Measurements from ENCODE around the gene ABCF1.
A peak's percentile ranks its signal among the peaks of the same experiment; 100 is the strongest.
"Not testable (repeated sequence)": the region's sequence is repeated elsewhere in the genome, so short reads cannot be mapped to it uniquely, and the experiment has no call there.

ABCF1 gene

GRCh38 chr6:30591008-30591407, 19.8 kb downstream of the ABCF1 start:
- Histone ChIP-seq H3K4me3 (ENCODE audit: low read depth, low read length) (no peak overlapping the region), H3K27me3 (ENCODE audit: insufficient read depth, low read depth, severe bottlenecking) (no peaks in the 10 kb centered on the region), H3K36me3 (peaks cover 94% of the 10 kb centered on the region), H3K9me3 (ENCODE audit: severe bottlenecking) (no peaks in the 10 kb centered on the region), H3K27ac (no peak overlapping the region)
- no peak for DNase-seq
- no peak for TF ChIP-seq CTCF (IDR thresholded peaks at IDR 0.05; ENCODE audit: low read depth, low read length)

- Histone ChIP-seq H3K4me3 (ENCODE audit: low read depth, low read length) (no peak overlapping the region), H3K27me3 (ENCODE audit: insufficient read depth, low read depth, severe bottlenecking) (no peaks in the 10 kb centered on the region), H3K27ac (no peak overlapping the region), H3K36me3 (peaks cover 86% of the 10 kb centered on the region), H3K9me3 (ENCODE audit: severe bottlenecking) (no peaks in the 10 kb centered on the region)
- no peak for TF ChIP-seq CTCF (IDR thresholded peaks at IDR 0.05; ENCODE audit: low read depth, low read length)
- DNase-seq: no peak
Measured at GRCh38 chr6:30592287-30592686, 21.0 kb downstream of the ABCF1 start.

GRCh38 chr6:30597315-30598144, 26.3 kb downstream of the ABCF1 start:
- H3K27me3 ChIP-seq (ENCODE audit: insufficient read depth, low read depth, severe bottlenecking); H3K9me3 ChIP-seq (ENCODE audit: severe bottlenecking); H3K27ac ChIP-seq; H3K4me3 ChIP-seq (ENCODE audit: low read depth, low read length): not testable (repeated sequence)
- DNase-seq: peak; percentile 93
- peaks cover 76% of the 10 kb centered on the region for H3K36me3 ChIP-seq
- peak; percentile 89 for TF ChIP-seq CTCF (IDR thresholded peaks at IDR 0.05; ENCODE audit: low read depth, low read length)

- H3K36me3 ChIP-seq: peaks cover 80% of the 10 kb centered on the region
- no peak overlapping the region for H3K4me3 ChIP-seq (ENCODE audit: low read depth, low read length)
- DNase-seq: no peak
- H3K9me3 ChIP-seq (ENCODE audit: severe bottlenecking): no peaks in the 10 kb centered on the region
- H3K27ac ChIP-seq: peak overlapping the region; percentile 19; the same call in 1 of the 2 replicates
- H3K27me3 ChIP-seq (ENCODE audit: insufficient read depth, low read depth, severe bottlenecking): no peaks in the 10 kb centered on the region
- no peak for TF ChIP-seq CTCF (IDR thresholded peaks at IDR 0.05; ENCODE audit: low read depth, low read length)
Measured at GRCh38 chr6:30598912-30599624, 27.8 kb downstream of the ABCF1 start.

- Histone ChIP-seq H3K4me3 (ENCODE audit: low read depth, low read length) (no peak overlapping the region), H3K27ac (peak overlapping the region; percentile 19; the same call in 1 of the 2 replicates), H3K27me3 (ENCODE audit: insufficient read depth, low read depth, severe bottlenecking) (no peaks in the 10 kb centered on the region), H3K9me3 (ENCODE audit: severe bottlenecking) (no peaks in the 10 kb centered on the region), H3K36me3 (peaks cover 80% of the 10 kb centered on the region)
- TF ChIP-seq CTCF (IDR thresholded peaks at IDR 0.05; ENCODE audit: low read depth, low read length): no peak
- no peak for DNase-seq
Measured at GRCh38 chr6:30599625-30600324, 28.5 kb downstream of the ABCF1 start.

All from WERI-Rb-1 (cell line).